ENCODE measurements around the gene OR2S2. TPM values are rescaled to one million over a fixed set of nuclear protein-coding genes. Genes with fewer than 3 reads are reported as not detected.
"Not testable (repeated sequence)": the region's sequence is repeated elsewhere in the genome, so short reads cannot be mapped to it uniquely, and the experiment has no call there.

OR2S2 gene
- total RNA-seq, 1 experiment from 2014 or later, result not detected

DNA sequence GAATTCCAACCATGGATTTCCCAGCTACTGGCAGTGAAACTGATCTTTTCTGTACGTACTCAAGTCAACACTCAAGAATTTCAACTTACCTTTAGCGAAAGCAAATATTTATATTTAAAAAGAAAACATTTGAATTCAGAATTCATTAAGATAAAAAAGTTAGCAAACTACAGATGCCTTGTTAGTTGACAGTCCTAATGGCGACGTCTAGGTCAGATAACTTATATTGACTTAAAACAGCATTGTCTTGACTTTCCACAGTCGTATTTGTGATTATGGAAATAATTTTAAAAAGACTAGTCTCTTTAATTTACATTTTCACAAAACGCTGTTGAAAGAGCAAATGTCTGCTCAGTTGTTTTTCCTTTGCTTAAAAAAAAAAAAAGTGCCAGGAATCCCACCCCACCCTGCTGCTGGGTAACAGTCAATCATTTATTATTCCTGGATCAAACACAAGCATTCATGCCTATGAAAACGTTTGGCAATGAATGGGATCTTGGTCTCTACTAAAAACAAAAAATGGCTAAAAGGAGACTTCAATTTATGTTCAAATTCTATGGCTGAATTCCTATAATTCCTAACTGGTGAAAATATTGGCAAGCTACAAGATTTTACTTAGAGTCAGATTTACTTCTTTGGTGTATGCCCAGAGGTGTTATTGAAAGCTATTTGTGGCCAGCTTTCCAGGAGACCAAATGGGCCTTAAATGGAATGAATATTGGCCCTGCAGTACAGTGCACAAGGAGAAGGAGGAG, 22.0 kb downstream of the OR2S2 start:
- ChIA-PET POLR2A (no interaction called here), CTCF (no interaction called here)
- Histone ChIP-seq H3K27me3 (replicated peaks; ENCODE audit: control insufficient read depth, insufficient read depth, low read length) (no peaks in the 10 kb centered on the region), H3K36me3 (ENCODE audit: control insufficient read depth, insufficient read depth, low read length) (no peaks in the 10 kb centered on the region), H3K9me3 (no peaks in the 10 kb centered on the region), H3K4me1 (peaks cover 9% of the 10 kb centered on the region), H3K4me3 (ENCODE audit: low read depth, low read length) (no peak overlapping the region)
- TF ChIP-seq, protein P1, sequence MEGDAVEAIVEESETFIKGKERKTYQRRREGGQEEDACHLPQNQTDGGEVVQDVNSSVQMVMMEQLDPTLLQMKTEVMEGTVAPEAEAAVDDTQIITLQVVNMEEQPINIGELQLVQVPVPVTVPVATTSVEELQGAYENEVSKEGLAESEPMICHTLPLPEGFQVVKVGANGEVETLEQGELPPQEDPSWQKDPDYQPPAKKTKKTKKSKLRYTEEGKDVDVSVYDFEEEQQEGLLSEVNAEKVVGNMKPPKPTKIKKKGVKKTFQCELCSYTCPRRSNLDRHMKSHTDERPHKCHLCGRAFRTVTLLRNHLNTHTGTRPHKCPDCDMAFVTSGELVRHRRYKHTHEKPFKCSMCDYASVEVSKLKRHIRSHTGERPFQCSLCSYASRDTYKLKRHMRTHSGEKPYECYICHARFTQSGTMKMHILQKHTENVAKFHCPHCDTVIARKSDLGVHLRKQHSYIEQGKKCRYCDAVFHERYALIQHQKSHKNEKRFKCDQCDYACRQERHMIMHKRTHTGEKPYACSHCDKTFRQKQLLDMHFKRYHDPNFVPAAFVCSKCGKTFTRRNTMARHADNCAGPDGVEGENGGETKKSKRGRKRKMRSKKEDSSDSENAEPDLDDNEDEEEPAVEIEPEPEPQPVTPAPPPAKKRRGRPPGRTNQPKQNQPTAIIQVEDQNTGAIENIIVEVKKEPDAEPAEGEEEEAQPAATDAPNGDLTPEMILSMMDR (IDR thresholded peaks at IDR 0.05; ENCODE audit: insufficient read depth in 1 of 2, low read depth in 1 of 2, low read length in 1 of 2, severe bottlenecking in 1 of 2, unreplicated experiment in 1 of 2), result no peak
- DNase-seq, result no peak
- no TSS peak for BruUV-seq (replicated peaks)
- Mint-ChIP-seq H3K4me3 (ENCODE audit: unreplicated experiment) (no peak overlapping the region), H3K9me3 (ENCODE audit: unreplicated experiment) (no peaks in the 10 kb centered on the region), H3K4me1 (ENCODE audit: low read depth, unreplicated experiment) (no peaks in the 10 kb centered on the region), H3K27me3 (ENCODE audit: insufficient read depth, unreplicated experiment) (peaks cover 3% of the 10 kb centered on the region), H3K27ac (ENCODE audit: unreplicated experiment) (no peak overlapping the region), H3K36me3 (ENCODE audit: insufficient read depth, unreplicated experiment) (no peaks in the 10 kb centered on the region)
- intact Hi-C loops (cut with micrococcal nuclease; ENCODE audit: unreplicated experiment), result no loop called here

DNA sequence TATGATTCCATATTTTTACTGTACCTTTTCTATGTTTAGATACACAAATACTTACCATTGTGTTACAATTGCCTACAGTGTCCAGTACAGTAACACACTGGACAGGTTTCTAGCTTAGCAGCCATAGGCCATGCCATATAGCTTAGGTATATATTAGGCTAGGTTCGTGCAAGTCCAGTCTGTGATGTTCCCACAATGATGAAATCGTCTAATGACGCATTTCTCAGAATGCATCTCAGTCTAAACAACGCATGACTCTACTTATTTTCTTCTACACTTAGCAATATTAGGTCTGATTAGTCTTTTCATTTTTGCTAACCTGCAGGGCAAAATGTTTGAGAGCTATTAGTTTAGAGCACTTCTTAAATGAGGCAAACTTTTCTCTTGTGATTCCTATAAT, 22.7 kb downstream of the OR2S2 start:
- POLR2A ChIA-PET, result no interaction called here
- Histone ChIP-seq H3K27me3 (replicated peaks; ENCODE audit: control insufficient read depth, insufficient read depth, low read length) (no peaks in the 10 kb centered on the region), H3K36me3 (ENCODE audit: control insufficient read depth, insufficient read depth, low read length) (no peaks in the 10 kb centered on the region), H3K4me3 (ENCODE audit: low read depth, low read length) (no peak overlapping the region), H3K4me1 (peaks cover 4% of the 10 kb centered on the region), H3K9me3 (no peaks in the 10 kb centered on the region)
- H3K27me3 Mint-ChIP-seq (ENCODE audit: insufficient read depth, unreplicated experiment), result peaks cover 3% of the 10 kb centered on the region
- H3K36me3 Mint-ChIP-seq (ENCODE audit: insufficient read depth, unreplicated experiment), result no peaks in the 10 kb centered on the region
- TF ChIP-seq, protein P1 (IDR thresholded peaks at IDR 0.05; ENCODE audit: insufficient read depth in 1 of 2, low read depth in 1 of 2, low read length in 1 of 2, severe bottlenecking in 1 of 2, unreplicated experiment in 1 of 2), result no peak
- DNase-seq, result no peak
- no peaks in the 10 kb centered on the region for H3K9me3 Mint-ChIP-seq (ENCODE audit: unreplicated experiment)
- no peak overlapping the region for H3K27ac Mint-ChIP-seq (ENCODE audit: unreplicated experiment)
- CTCF ChIA-PET, result no interaction called here
- H3K4me1 Mint-ChIP-seq (ENCODE audit: low read depth, unreplicated experiment), result no peaks in the 10 kb centered on the region
- no peak overlapping the region for H3K4me3 Mint-ChIP-seq (ENCODE audit: unreplicated experiment)
- intact Hi-C loops (cut with micrococcal nuclease; ENCODE audit: unreplicated experiment), result no loop called here
- no TSS peak for BruUV-seq (replicated peaks)

DNA sequence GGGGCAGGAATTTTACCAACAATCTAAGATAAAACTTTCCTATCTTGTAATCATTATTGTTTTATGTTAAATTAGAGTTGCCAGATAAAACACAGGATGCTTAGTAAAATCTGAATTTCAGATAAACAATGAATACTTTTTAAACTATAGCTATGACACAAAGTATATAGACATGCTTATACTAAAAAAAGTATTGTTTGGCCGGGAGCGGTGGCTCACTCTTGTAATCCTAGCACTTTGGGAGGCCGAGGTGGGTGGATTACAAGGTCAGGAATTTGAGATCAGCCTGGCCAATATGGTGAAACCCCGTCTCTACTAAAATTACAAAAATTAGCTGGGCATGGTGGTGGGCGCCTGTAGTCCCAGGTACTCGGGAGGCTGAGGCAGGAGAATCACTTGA, 23.9 kb downstream of the OR2S2 start:
- H3K36me3 ChIP-seq (ENCODE audit: control insufficient read depth, insufficient read depth, low read length); H3K27ac Mint-ChIP-seq (ENCODE audit: unreplicated experiment); H3K4me3 Mint-ChIP-seq (ENCODE audit: unreplicated experiment); H3K4me3 ChIP-seq (ENCODE audit: low read depth, low read length); H3K9me3 Mint-ChIP-seq (ENCODE audit: unreplicated experiment); H3K36me3 Mint-ChIP-seq (ENCODE audit: insufficient read depth, unreplicated experiment); intact Hi-C loops (cut with micrococcal nuclease; ENCODE audit: unreplicated experiment); H3K4me1 ChIP-seq; H3K4me1 Mint-ChIP-seq (ENCODE audit: low read depth, unreplicated experiment); POLR2A ChIA-PET; H3K9me3 ChIP-seq; H3K27me3 ChIP-seq (replicated peaks; ENCODE audit: control insufficient read depth, insufficient read depth, low read length); BruUV-seq (replicated peaks); H3K27me3 Mint-ChIP-seq (ENCODE audit: insufficient read depth, unreplicated experiment); DNase-seq; CTCF ChIA-PET: not testable (repeated sequence)

Data from Caco-2 (cell line).